ENCODE results near the gene GPHN. TPM values are rescaled to one million over a fixed set of nuclear protein-coding genes. Genes with fewer than 3 reads are reported as not detected.

GPHN gene
- total RNA-seq, 2 donors from 2014 or later = 13.5 to 18.7 TPM

- Histone ChIP-seq H3K4me3 (no peak overlapping the region), H3K36me3 (no peaks in the 10 kb centered on the region), H3K4me1 (replicated peaks) (no peaks in the 10 kb centered on the region), H3K27ac (no peak overlapping the region), H3K9me3 (no peaks in the 10 kb centered on the region), H3K27me3 (replicated peaks; ENCODE audit: insufficient read depth) (no peaks in the 10 kb centered on the region)
- intact Hi-C loops (cut with DNase I) = no loop called here
- no peak for DNase-seq (ENCODE audit: low spot score)
- no peak for TF ChIP-seq POLR2AphosphoS5 (IDR thresholded peaks at IDR 0.05)
- TF ChIP-seq CTCF (IDR thresholded peaks at IDR 0.05) = no peak
- TF ChIP-seq POLR2A (IDR thresholded peaks at IDR 0.05) = no peak
- WGBS = 68% methylated on average over 4 of the region's 4 CpGs
Measured at GRCh38 chr14:67225523-67225922, 717.6 kb downstream of the GPHN start.

- TF ChIP-seq CTCF (IDR thresholded peaks at IDR 0.05) = no peak
- no peak for TF ChIP-seq POLR2AphosphoS5 (IDR thresholded peaks at IDR 0.05)
- TF ChIP-seq POLR2A (IDR thresholded peaks at IDR 0.05) = no peak
- Histone ChIP-seq H3K27me3 (replicated peaks; ENCODE audit: insufficient read depth) (no peaks in the 10 kb centered on the region), H3K27ac (no peak overlapping the region), H3K4me3 (no peak overlapping the region), H3K36me3 (no peaks in the 10 kb centered on the region), H3K4me1 (replicated peaks) (no peaks in the 10 kb centered on the region), H3K9me3 (no peaks in the 10 kb centered on the region)
- no peak for DNase-seq (ENCODE audit: low spot score)
- intact Hi-C loops (cut with DNase I) = no loop called here
- 83% methylated on average over 3 of the region's 3 CpGs for WGBS
Measured at GRCh38 chr14:67228325-67228984, 720.5 kb downstream of the GPHN start.

Other genes with a start within 250 kb of the GPHN start
- 1 to 10 TPM in 1 of 2 donors, not detected in 1; 2.6 TPM for gene CCDC196, start 21.8 kb upstream of the GPHN start, total RNA-seq

Data from prostate gland (tissue), 2 donors.